Prostate gland (tissue), 2 donors: ENCODE measurements around the gene L3MBTL4. TPM values are rescaled to one million over a fixed set of nuclear protein-coding genes. Genes with fewer than 3 reads are reported as not detected.
"Not testable (repeated sequence)": the region's sequence is repeated elsewhere in the genome, so short reads cannot be mapped to it uniquely, and the experiment has no call there.

ENCODE experiments used
- DNase-seq: peaks from one replicate; pipeline ENCODE4 v3.0.0-alpha.2; 2019; ENCODE audit warnings: low spot score
- H3K27ac ChIP-seq, 2 donors: fragments of 200-600 bp; sonication (generic); 2 replicates each; pipeline ENCODE4 v1.5.1; 2017 to 2019
- H3K27me3 ChIP-seq: fragments of 200-600 bp; sonication (generic); replicated peaks from 2 replicates; pipeline ENCODE4 v1.5.1; 2019; ENCODE audit not compliant: insufficient read depth
- H3K36me3 ChIP-seq, 2 donors: fragments of 200-600 bp; sonication (generic); 1 replicate in 1 of 2; 2 replicates in 1 of 2; pipeline versions ENCODE4 v1.5.1 to v1.8.1; 2017 to 2019
- H3K4me1 ChIP-seq: fragments of 200-600 bp; sonication (generic); replicated peaks from 2 replicates; pipeline ENCODE4 v1.5.1; 2019
- H3K4me3 ChIP-seq, 2 donors: fragments of 200-600 bp; sonication (generic); 2 replicates each; pipeline ENCODE4 v1.5.1; 2017 to 2019
- H3K9me3 ChIP-seq: fragments of 200-600 bp; sonication (generic); 2 replicates; pipeline ENCODE4 v1.5.1; 2017
- POLR2A ChIP-seq: fragments of 450-650 bp; IDR thresholded peaks from one replicate; pipeline ENCODE4 v1.6.1; 2016; ENCODE audit warnings: antibody characterized with exemption, mild to moderate bottlenecking
- POLR2AphosphoS5 ChIP-seq: sonication (generic); formaldehyde crosslinking; IDR thresholded peaks from one replicate; pipeline ENCODE4 v1.6.1; 2017; ENCODE audit warnings: antibody characterized with exemption
- WGBS: methylation state at CpG from one replicate; pipeline ENCODE4 v1.1.5; 2018; 5-methylcytosine and 5-hydroxymethylcytosine counted together
- intact Hi-C: fragments of 100-400 bp; cut with DNase I; formaldehyde crosslinking; loops from one replicate; pipeline ENCODE4 v1.14.2; 2022
- total RNA-seq, 2 donors: library from RNA; depleted of rRNA; stranded (reverse); fragments of >200 nt; gene quantifications; one replicate each; pipeline ENCODE4 v1.1.0, GENCODE V29; 2016
- TF ChIP-seq, protein P1 (sequence below), 4 experiments: fragments of 200-600 bp in 2 of 4; fragments of 450-650 bp in 2 of 4; sonication (generic) in 2 of 4; IDR thresholded peaks; 1 replicate in 3 of 4; 2 replicates in 1 of 4; pipeline ENCODE4 v1.5.1; 2016 to 2019; ENCODE audit warnings: antibody characterized with exemption in 4 of 4, mild to moderate bottlenecking in 2 of 4, moderate library complexity in 2 of 4

L3MBTL4 gene
- total RNA-seq, 2 donors from 2014 or later: 3.5 to 20.5 TPM

DNA sequence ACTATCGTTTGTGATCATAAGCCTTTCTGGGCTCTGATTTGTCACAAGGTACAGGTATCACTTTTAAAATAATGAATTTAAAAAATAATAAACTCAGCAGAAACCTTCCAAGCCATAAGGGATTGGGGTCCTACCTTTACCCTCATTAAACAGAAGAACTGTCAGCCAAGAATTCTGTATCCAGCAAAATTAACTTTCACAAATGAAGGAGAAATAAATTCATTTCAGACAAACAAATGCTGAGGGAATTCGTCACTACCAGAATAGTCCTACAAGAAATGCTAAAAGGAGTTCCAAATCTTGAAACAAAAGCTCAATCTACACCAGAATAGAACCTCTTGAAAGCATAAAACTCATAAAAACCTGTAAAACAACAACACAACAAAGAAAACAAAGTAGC is 25.7 kb downstream of the L3MBTL4 start:
- intact Hi-C loops: no loop called here
- TF ChIP-seq POLR2AphosphoS5: no peak
- Histone ChIP-seq H3K4me1 (no peaks in the 10 kb centered on the region), H3K4me3 (no peak overlapping the region), H3K27me3 (no peaks in the 10 kb centered on the region), H3K27ac (no peak overlapping the region), H3K36me3 (no peaks in the 10 kb centered on the region), H3K9me3 (no peaks in the 10 kb centered on the region)
- no peak for DNase-seq
- WGBS: 44% methylated on average over 2 of the region's 2 CpGs

DNA sequence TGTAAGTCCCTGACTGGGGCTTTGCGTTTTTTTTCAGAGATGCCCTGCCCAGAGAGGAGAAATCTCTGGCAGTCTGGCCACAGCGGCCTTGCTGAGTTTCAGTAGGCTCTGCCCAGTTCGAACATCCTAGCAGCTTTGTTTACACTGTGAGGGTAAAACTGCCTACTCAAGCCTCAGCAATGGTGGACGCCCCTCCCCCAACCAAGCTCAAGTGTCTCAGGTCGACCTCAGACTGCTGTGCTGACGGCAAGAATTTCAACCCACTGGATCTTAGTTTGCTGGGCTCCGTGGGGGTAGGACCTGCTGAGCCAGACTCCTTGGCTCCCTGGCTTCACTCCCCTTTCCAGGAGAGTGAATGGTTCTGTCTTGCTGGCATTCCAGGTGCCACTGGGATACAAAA is 31.7 kb downstream of the L3MBTL4 start:
- Histone ChIP-seq H3K27me3 (no peaks in the 10 kb centered on the region), H3K27ac (no peak overlapping the region), H3K4me3 (no peak overlapping the region), H3K36me3 (no peaks in the 10 kb centered on the region), H3K9me3 (no peaks in the 10 kb centered on the region), H3K4me1 (no peaks in the 10 kb centered on the region)
- DNase-seq: no peak
- TF ChIP-seq, protein P1, sequence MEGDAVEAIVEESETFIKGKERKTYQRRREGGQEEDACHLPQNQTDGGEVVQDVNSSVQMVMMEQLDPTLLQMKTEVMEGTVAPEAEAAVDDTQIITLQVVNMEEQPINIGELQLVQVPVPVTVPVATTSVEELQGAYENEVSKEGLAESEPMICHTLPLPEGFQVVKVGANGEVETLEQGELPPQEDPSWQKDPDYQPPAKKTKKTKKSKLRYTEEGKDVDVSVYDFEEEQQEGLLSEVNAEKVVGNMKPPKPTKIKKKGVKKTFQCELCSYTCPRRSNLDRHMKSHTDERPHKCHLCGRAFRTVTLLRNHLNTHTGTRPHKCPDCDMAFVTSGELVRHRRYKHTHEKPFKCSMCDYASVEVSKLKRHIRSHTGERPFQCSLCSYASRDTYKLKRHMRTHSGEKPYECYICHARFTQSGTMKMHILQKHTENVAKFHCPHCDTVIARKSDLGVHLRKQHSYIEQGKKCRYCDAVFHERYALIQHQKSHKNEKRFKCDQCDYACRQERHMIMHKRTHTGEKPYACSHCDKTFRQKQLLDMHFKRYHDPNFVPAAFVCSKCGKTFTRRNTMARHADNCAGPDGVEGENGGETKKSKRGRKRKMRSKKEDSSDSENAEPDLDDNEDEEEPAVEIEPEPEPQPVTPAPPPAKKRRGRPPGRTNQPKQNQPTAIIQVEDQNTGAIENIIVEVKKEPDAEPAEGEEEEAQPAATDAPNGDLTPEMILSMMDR (IDR thresholded peaks at IDR 0.05): no peak
- TF ChIP-seq POLR2AphosphoS5 (no peak), POLR2A (no peak)
- intact Hi-C loops: no loop called here
- 53% methylated on average over 7 of the region's 7 CpGs for WGBS

DNA sequence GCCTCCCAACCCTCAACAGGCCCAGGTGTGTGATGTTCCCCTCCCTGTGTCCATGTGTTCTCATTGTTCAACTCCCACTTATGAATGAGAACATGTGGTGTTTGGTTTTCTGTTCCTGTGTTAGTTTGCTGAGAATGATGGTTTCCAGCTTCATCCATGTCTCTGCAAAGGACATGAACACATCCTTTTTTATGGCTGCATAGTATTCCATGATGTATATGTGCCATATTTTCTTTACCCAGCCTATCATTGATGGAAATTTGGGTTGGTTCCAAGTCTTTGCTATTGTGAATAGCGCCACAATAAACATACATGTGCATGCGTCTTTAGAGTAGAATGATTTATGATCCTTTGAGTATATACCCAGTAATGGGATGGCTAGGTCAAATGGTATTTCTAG is 37.2 kb downstream of the L3MBTL4 start:
- H3K4me1 ChIP-seq, H3K9me3 ChIP-seq, H3K27ac ChIP-seq, H3K27me3 ChIP-seq, H3K36me3 ChIP-seq, H3K4me3 ChIP-seq, DNase-seq, intact Hi-C loops: not testable (repeated sequence)
- WGBS: 96% methylated on average over 2 of the region's 2 CpGs

DNA sequence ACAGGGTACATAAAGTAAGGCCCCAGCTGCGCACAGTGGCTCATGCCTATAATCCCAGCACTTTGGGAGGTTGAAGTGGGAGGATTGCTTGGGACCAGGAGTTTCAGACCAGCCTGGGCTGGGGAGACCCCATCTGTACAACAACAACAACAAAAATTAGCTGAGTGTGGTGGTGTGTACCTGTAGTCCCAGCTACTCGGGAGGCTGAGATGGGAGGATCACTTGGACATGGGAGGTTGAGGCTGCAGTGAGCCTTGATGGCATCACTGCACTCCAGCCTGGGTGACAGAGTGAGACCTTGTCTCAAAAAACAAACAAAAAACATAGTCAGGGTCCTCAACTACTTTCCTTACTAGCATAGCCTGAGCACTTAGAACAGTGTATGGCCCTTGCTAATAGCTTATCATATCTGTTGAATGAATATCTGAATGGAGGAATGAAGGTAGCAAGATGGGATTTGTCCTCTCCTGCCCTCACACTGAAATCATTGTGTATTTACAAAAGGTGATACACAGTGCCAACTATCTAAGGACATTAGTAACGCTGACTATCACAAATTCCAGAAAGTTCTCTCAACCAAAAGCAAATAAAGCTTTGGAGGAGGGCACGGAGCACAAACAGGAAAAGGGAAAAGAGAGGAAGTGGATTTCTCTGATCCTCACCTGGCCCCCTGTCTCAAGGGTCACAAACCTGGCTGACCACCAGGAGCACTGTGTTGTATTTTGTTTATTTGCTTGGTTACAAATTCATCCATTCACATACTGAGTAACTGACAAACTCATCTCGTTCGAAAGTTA is 38.1 kb downstream of the L3MBTL4 start:
- 83% methylated on average over 6 of the region's 6 CpGs for WGBS
- intact Hi-C loops: no loop called here
- TF ChIP-seq POLR2A: no peak
- no peak for TF ChIP-seq POLR2AphosphoS5
- TF ChIP-seq, protein P1 (IDR thresholded peaks at IDR 0.05): no peak
- Histone ChIP-seq H3K27ac (no peak overlapping the region), H3K4me3 (no peak overlapping the region), H3K4me1 (no peaks in the 10 kb centered on the region), H3K27me3 (no peaks in the 10 kb centered on the region), H3K36me3 (no peaks in the 10 kb centered on the region), H3K9me3 (no peaks in the 10 kb centered on the region)
- DNase-seq: no peak

DNA sequence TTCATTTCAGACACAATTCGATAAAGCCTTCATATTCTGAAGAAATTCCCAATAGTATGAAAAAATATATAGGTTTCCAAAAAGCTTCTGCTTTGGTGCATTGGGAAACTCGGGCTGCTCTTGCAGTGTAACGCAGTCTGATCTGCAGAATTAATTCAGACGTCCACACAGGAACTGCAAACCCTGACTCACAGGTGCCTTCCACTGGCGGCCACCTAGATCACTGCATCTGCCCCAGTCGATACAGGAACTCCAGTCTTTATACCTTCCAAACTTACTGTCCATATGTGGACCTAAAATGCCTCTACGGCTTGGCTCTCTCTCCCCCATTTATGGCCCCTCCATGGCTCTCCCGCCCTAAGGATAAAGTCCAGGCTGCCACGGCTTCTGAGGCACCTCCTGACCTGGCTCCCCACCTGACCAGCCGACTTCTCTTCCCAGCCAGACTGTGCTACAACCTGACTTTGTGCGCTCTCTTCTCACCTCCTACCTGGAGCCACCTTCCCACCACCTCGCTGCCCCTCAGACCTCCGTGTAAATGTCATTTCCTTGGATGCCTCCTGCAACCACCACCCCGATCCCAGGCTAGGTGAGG is 39.7 kb downstream of the L3MBTL4 start:
- WGBS: 86% methylated on average over 14 of the region's 14 CpGs
- Histone ChIP-seq H3K36me3 (no peaks in the 10 kb centered on the region), H3K27me3 (no peaks in the 10 kb centered on the region), H3K27ac (no peak overlapping the region), H3K4me3 (no peak overlapping the region), H3K4me1 (no peaks in the 10 kb centered on the region), H3K9me3 (no peaks in the 10 kb centered on the region)
- no peak for DNase-seq
- TF ChIP-seq, protein P1 (IDR thresholded peaks at IDR 0.05): no peak
- no peak for TF ChIP-seq POLR2A
- TF ChIP-seq POLR2AphosphoS5: no peak
- intact Hi-C loops: no loop called here

DNA sequence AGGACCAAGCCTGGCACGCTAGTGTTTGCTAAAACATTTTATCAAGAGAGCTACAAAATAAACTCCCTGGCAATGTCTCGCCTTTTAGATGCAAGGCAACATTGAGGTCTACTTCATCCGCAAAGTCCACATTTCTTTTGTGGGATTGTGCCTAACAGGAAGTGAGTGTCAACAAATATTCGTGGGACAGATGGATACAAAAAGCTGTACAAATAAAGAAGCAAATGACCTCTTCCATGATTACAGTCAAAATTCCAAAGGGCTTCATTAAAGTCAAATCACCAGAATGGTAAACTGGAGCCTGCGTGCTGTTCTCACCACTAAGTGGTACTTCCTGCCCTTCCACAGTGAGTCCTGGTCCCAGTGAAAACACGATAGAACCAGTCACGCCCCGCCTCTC is 40.4 kb downstream of the L3MBTL4 start:
- no peaks in the 10 kb centered on the region for H3K36me3 ChIP-seq
- no peaks in the 10 kb centered on the region for H3K4me1 ChIP-seq
- intact Hi-C loops: no loop called here
- DNase-seq: no peak
- H3K4me3 ChIP-seq: no peak overlapping the region
- no peak overlapping the region for H3K27ac ChIP-seq
- no peaks in the 10 kb centered on the region for H3K27me3 ChIP-seq
- TF ChIP-seq POLR2AphosphoS5 (no peak), POLR2A (no peak)
- TF ChIP-seq, protein P1 (IDR thresholded peaks at IDR 0.05): no peak
- H3K9me3 ChIP-seq: no peaks in the 10 kb centered on the region
- 49% methylated on average over 8 of the region's 8 CpGs for WGBS
